ENCODE measurements around the gene FEN1. TPM values are rescaled to one million over a fixed set of nuclear protein-coding genes. Genes with fewer than 3 reads are reported as not detected.
A peak's percentile ranks its signal among the peaks of the same experiment; 100 is the strongest.

The FEN1 gene
- total RNA-seq, 4 donors from 2014 or later = 7.1 to 14.2 (median 8.1) TPM

DNA sequence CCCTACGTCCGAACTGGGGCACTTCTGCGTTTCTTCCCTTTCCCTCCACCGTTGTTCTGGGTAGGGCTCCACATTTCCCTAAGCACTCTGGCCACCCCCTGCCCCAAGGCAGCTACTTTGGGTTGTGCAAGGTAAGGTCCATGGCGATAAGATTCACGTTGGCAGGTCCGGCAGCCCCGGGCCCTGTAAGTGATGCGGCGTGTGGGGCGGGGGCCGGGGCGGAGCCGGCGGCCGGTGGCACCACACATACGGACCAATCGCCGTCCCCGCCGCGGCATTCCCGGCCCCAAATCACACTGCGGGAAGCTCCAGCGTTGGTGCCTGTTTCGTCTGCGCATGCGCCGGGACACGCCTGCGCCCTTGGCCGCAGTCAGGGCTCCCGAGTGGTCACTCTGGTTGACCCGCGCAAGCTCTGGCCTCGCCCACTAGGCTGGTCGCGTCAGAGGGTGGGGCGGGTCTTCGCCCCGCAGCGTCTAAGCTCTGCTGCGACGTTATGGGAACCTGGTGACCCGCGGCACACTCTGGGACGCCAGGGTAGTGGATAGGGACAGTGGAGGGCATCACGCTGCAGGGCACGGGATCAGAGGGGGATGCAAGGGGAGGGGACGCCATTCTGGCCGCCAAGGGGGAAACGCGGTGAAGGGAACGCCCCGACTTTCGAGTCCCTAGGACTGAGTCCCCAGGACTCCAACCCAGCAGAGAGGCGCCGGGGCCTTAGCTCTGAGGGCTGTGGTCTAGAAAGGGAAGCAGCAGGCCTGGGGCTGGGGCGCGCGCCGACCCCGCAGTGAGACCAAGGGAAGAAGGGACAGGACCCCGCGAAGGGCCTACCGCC, 22.5 kb downstream of the FEN1 start:
- peak overlapping the region; percentile 91 to 98 (median 92) for H3K27ac ChIP-seq
- peak; percentile 93 for ATAC-seq
- peak overlapping the region; percentile 59 to 88 for H3K4me3 ChIP-seq
- TF ChIP-seq EP300 (IDR thresholded peaks at IDR 0.05) (no peak), POLR2AphosphoS5 (IDR thresholded peaks at IDR 0.05) (peak; percentile 99), POLR2A (IDR thresholded peaks at IDR 0.05) (peak; percentile 97 to 98)
- TF ChIP-seq, protein P1, sequence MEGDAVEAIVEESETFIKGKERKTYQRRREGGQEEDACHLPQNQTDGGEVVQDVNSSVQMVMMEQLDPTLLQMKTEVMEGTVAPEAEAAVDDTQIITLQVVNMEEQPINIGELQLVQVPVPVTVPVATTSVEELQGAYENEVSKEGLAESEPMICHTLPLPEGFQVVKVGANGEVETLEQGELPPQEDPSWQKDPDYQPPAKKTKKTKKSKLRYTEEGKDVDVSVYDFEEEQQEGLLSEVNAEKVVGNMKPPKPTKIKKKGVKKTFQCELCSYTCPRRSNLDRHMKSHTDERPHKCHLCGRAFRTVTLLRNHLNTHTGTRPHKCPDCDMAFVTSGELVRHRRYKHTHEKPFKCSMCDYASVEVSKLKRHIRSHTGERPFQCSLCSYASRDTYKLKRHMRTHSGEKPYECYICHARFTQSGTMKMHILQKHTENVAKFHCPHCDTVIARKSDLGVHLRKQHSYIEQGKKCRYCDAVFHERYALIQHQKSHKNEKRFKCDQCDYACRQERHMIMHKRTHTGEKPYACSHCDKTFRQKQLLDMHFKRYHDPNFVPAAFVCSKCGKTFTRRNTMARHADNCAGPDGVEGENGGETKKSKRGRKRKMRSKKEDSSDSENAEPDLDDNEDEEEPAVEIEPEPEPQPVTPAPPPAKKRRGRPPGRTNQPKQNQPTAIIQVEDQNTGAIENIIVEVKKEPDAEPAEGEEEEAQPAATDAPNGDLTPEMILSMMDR (IDR thresholded peaks at IDR 0.05) = peak in 1 of 4 experiments; percentile 16
- 0% methylated on average over 3 to 6 of the region's 66 CpGs for WGBS, 2 donors (ENCODE audit: low coverage in 1 of 2)
- H3K36me3 ChIP-seq = peaks cover 0 to 32% of the 10 kb centered on the region in 2 donors
- H3K9me3 ChIP-seq = no peaks in the 10 kb centered on the region
- no peaks in the 10 kb centered on the region for H3K27me3 ChIP-seq
- peaks cover 0 to 31% (median 2%) of the 10 kb centered on the region in 3 donors for H3K4me1 ChIP-seq

DNA sequence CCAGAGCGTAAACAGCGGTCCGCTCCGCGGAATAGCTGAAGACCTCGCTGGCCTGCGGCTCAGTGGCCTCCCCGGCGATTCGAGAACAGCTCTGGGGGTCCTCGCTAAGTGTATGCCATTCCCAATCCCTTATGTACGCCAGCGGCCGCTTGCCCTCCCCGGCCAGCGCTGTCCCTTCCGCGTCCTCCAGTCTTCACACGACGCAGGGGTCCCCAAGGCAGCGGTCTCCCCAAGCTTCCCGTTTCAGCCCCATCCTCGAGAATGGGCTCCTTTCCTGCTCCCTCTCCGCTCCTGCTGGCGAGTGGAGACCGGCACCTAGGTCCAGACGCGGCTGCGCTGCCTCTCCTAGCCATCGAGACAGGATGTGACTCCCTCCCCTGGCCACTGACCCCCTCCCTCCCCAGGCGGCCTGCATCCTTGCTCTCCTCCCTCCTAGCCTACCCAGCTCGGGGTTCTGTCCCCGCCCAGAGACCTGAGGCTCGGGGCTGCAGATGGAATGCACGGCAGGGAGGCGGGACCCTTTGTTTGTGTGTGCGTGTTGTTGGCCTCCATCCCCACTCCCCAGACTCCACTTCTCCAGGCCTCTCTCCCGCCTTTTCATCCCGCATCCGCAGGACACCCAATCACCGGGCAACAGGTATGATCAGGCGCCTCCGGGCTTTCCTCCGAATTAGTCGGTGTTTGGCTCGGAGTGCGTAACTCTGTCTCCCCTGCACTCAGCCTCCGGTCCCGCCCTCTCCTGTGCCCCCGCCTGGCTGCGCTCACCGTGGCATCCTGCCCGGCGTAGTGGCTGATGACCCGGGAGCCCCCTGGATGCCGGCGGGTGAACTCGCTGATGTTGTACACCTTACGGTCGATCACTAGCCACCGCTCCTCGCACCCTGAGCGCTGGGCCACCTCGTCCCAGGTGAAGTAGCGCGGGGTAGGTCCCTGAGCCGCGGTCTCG, 23.4 kb downstream of the FEN1 start:
- TF ChIP-seq, protein P1 (IDR thresholded peaks at IDR 0.05) = peak in 1 of 4 experiments; percentile 31
- TF ChIP-seq POLR2A (IDR thresholded peaks at IDR 0.05) = peak in 1 of 2 donors; percentile 45
- no peak for TF ChIP-seq EP300 (IDR thresholded peaks at IDR 0.05)
- Histone ChIP-seq H3K27ac (peak overlapping the region; percentile 91 to 98 (median 92)), H3K9me3 (no peaks in the 10 kb centered on the region), H3K36me3 (peaks cover 0 to 23% of the 10 kb centered on the region in 2 donors), H3K4me3 (peak overlapping the region; percentile 59 to 88), H3K27me3 (no peaks in the 10 kb centered on the region), H3K4me1 (peaks cover 0 to 31% (median 2%) of the 10 kb centered on the region in 3 donors)
- 0 to 3% methylated on average over 9 to 18 of the region's 69 CpGs for WGBS, 2 donors (ENCODE audit: low coverage in 1 of 2)
- peak; percentile 11 for ATAC-seq

DNA sequence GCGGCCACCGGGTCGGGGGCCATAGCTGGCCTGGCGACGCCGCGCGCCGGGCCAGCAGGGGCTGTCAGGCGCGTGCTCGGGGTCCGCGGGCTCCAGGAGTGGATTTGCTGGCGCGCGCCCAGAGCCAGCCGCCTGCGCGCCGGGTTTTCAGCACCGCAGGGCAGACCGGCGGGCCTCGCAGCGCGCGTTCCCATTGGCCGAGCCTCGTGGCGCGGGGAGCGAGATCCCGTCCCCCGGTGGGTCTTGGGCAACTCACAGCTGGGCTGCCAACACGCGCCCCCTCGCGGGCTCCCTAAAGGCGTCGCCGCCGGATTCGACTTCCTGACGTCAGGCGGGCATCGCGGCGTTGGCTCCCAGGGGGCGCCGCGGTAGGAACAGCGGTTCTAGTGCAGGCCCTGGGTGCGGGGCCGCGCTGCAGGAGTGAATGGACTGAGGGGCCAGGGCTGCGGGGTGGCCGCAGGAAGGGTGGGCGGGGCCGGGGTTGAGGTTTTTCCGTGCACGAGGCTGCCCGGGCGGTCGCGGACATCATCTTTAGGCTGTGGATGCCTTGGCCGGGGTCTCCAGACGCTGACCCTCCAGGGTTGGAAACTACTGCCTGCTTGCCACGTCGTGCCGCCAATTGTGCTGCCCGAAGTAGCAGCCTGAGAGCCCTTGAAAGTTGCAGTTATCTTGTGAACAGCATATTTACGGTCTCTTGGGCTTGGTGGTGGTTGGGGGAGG, 24.2 kb downstream of the FEN1 start, which contains the start of gene FADS1:
Gene FADS1, minus strand, starts transcription at position 268 of the 720 bp plus-strand sequence. Its CDS starts 74 bp downstream, at position 194.
- Histone ChIP-seq H3K4me3 (peak within 1 kb of the TSS; percentile 59 to 88), H3K4me1 (peaks cover 0 to 31% (median 2%) of the 10 kb centered on the region in 3 donors), H3K27ac (peak within 1 kb of the TSS; percentile 91 to 98 (median 92)), H3K9me3 (no peaks in the 10 kb centered on the region), H3K36me3 (peaks cover 0 to 15% of the 10 kb centered on the region in 2 donors), H3K27me3 (no peaks in the 10 kb centered on the region)
- peak; percentile 72 for ATAC-seq
- TF ChIP-seq POLR2A (IDR thresholded peaks at IDR 0.05) (peak; percentile 53 to 64), POLR2AphosphoS5 (IDR thresholded peaks at IDR 0.05) (peak; percentile 81), EP300 (IDR thresholded peaks at IDR 0.05) (no peak)
- TF ChIP-seq, protein P1 (IDR thresholded peaks at IDR 0.05) = peak in 3 of 4 experiments; percentile 62 to 74 (median 66)
- WGBS, 2 donors (ENCODE audit: low coverage in 1 of 2) = 3 to 5% methylated on average over 2 to 5 of the region's 73 CpGs

DNA sequence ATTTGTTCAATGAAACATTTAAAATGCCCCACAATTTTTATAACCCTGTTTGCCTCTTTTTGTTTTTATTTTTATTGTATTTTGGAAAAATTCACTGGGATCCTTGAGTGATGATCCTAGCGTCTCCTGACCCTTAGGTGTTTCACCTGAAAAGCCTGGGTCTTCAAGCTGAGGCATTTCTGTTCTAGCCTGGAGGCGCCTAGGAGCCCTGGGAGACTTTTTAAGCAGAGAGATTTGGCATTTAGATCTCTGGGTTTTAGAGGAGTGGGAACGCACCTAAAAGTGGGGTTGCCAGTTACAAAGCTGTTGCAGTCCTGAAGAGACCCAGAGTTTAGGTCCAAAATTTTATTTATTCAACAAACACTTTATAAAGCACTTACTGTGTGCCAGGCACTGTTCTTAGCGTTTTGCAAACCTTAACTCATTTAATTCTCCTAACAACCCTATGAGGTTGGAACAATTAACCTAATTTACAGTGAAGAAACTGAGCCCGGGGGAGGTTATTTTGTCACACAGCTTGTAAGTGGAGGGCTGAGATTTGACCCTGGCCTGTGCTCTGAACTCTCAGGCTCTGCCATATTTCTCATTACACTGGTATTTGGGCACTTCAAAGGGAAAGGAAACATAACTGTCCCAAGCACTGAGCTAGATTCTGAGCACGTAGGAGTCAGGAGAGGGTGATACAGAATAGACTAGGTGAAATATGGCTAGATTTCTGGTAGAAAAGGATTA, 24.9 kb downstream of the FEN1 start:
- TF ChIP-seq, protein P1 (IDR thresholded peaks at IDR 0.05) = no peak
- no peak for TF ChIP-seq EP300 (IDR thresholded peaks at IDR 0.05)
- TF ChIP-seq POLR2A (IDR thresholded peaks at IDR 0.05) = no peak
- TF ChIP-seq POLR2AphosphoS5 (IDR thresholded peaks at IDR 0.05) = no peak
- no peak for ATAC-seq
- 64 to 71% methylated on average over 2 to 6 of the region's 6 CpGs for WGBS, 2 donors (ENCODE audit: low coverage in 1 of 2)

More for the DNA sequence above, 24.9 kb downstream of the FEN1 start:
- H3K27me3 ChIP-seq = no peaks in the 10 kb centered on the region
- peaks cover 0 to 31% (median 2%) of the 10 kb centered on the region in 3 donors for H3K4me1 ChIP-seq
- H3K9me3 ChIP-seq = no peaks in the 10 kb centered on the region
- peak overlapping the region; percentile 91 to 98 (median 92) for H3K27ac ChIP-seq
- H3K36me3 ChIP-seq = peaks cover 0 to 8% of the 10 kb centered on the region in 2 donors
- peak overlapping the region in 1 of 2 donors; percentile 88 for H3K4me3 ChIP-seq

Measured in gastroesophageal sphincter (tissue), 4 donors.